ENCODE data around the gene MAML2.
A peak's percentile ranks its signal among the peaks of the same experiment; 100 is the strongest.

The MAML2 gene

GRCh38 chr11:96101146-96101545, 241.8 kb downstream of the MAML2 start:
- Histone ChIP-seq H3K4me3 (ENCODE audit: severe bottlenecking) (no peak overlapping the region), H3K27ac (ENCODE audit: poor library complexity, severe bottlenecking) (no peak overlapping the region), H3K9me3 (ENCODE audit: severe bottlenecking) (no peaks in the 10 kb centered on the region), H3K36me3 (ENCODE audit: low read depth) (no peaks in the 10 kb centered on the region), H3K27me3 (ENCODE audit: insufficient read depth, poor library complexity, severe bottlenecking) (no peaks in the 10 kb centered on the region), H3K4me1 (ENCODE audit: insufficient read depth, poor library complexity, severe bottlenecking) (peaks cover 35% of the 10 kb centered on the region)
- ATAC-seq (ENCODE audit: low read depth): no peak
- DNase-seq (ENCODE audit: low spot score): no peak
- TF ChIP-seq, protein P1, sequence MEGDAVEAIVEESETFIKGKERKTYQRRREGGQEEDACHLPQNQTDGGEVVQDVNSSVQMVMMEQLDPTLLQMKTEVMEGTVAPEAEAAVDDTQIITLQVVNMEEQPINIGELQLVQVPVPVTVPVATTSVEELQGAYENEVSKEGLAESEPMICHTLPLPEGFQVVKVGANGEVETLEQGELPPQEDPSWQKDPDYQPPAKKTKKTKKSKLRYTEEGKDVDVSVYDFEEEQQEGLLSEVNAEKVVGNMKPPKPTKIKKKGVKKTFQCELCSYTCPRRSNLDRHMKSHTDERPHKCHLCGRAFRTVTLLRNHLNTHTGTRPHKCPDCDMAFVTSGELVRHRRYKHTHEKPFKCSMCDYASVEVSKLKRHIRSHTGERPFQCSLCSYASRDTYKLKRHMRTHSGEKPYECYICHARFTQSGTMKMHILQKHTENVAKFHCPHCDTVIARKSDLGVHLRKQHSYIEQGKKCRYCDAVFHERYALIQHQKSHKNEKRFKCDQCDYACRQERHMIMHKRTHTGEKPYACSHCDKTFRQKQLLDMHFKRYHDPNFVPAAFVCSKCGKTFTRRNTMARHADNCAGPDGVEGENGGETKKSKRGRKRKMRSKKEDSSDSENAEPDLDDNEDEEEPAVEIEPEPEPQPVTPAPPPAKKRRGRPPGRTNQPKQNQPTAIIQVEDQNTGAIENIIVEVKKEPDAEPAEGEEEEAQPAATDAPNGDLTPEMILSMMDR (IDR thresholded peaks at IDR 0.05; ENCODE audit: poor library complexity, severe bottlenecking): no peak

- TF ChIP-seq, protein P1 (IDR thresholded peaks at IDR 0.05; ENCODE audit: poor library complexity, severe bottlenecking): no peak
- Histone ChIP-seq H3K4me1 (ENCODE audit: insufficient read depth, poor library complexity, severe bottlenecking) (peaks cover 45% of the 10 kb centered on the region), H3K27me3 (ENCODE audit: insufficient read depth, poor library complexity, severe bottlenecking) (no peaks in the 10 kb centered on the region), H3K9me3 (ENCODE audit: severe bottlenecking) (no peaks in the 10 kb centered on the region), H3K27ac (ENCODE audit: poor library complexity, severe bottlenecking) (peak overlapping the region; percentile 57), H3K36me3 (ENCODE audit: low read depth) (no peaks in the 10 kb centered on the region), H3K4me3 (ENCODE audit: severe bottlenecking) (no peak overlapping the region)
- DNase-seq (ENCODE audit: low spot score) (no peak), ATAC-seq (ENCODE audit: low read depth) (no peak; the same call in 2 of the 3 replicates)
These were observed 244.3 kb downstream of the MAML2 start for GRCh38 chr11:96098511-96099241.

DNA sequence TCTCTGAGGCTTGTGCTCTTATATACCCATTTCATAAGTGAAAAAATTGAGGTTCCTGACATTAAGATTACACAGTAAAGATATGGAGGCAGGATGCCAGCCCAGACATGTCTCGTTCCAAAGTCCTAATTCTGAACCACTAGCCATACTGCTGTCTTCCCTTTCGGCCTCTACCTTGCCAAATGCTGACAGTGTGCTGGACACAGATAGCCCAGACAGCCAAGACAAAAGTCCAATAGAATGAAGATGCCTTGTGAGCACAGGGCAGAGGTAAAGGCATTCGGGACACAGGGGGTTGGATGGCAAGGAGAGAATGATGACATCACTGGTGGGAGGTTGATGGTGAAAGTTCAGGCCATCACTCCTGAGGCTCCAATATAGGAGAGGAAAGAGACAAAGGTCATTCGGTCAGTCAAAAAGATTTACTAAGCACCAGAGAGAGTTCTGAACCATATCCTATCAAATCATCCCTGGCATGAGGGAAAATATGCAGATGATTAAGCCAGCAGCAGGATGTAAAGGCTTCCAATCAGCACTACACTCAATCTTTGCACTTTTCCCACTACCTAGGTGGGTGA, 245.1 kb downstream of the MAML2 start:
- Histone ChIP-seq H3K27ac (ENCODE audit: poor library complexity, severe bottlenecking) (peak overlapping the region; percentile 57), H3K4me1 (ENCODE audit: insufficient read depth, poor library complexity, severe bottlenecking) (peaks cover 44% of the 10 kb centered on the region), H3K9me3 (ENCODE audit: severe bottlenecking) (no peaks in the 10 kb centered on the region), H3K27me3 (ENCODE audit: insufficient read depth, poor library complexity, severe bottlenecking) (no peaks in the 10 kb centered on the region), H3K4me3 (ENCODE audit: severe bottlenecking) (no peak overlapping the region), H3K36me3 (ENCODE audit: low read depth) (no peaks in the 10 kb centered on the region)
- TF ChIP-seq, protein P1 (IDR thresholded peaks at IDR 0.05; ENCODE audit: poor library complexity, severe bottlenecking): no peak
- no peak for DNase-seq (ENCODE audit: low spot score)
- 0 out of 3 replicates have a peak, but pooled peaks have one; percentile 42 for ATAC-seq (ENCODE audit: low read depth)

DNA sequence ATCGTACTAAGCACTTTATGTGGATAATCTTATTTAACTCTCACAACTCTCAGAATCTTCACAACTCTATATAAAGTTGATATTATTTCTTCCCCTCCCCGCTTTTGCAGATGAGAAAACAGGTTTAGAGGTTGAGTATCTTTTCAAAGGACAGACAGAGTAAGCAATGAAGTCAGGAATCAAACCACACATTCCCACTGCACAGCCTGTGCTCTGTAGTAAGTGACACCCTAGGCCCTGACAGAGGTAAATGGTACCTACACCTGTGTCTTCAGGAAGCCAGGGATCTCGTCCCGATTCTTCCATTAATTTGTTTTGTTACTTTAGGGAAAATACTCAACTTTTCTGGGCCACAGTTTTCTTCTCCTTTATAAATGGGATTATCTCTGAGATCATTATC, 246.6 kb downstream of the MAML2 start:
- peak; percentile 7; the same call in 1 of the 3 replicates for ATAC-seq (ENCODE audit: low read depth)

More for the DNA sequence above, 246.6 kb downstream of the MAML2 start:
- peak overlapping the region; percentile 36 for H3K27ac ChIP-seq (ENCODE audit: poor library complexity, severe bottlenecking)
- DNase-seq (ENCODE audit: low spot score): no peak
- no peak overlapping the region for H3K4me3 ChIP-seq (ENCODE audit: severe bottlenecking)
- H3K9me3 ChIP-seq (ENCODE audit: severe bottlenecking): no peaks in the 10 kb centered on the region
- H3K4me1 ChIP-seq (ENCODE audit: insufficient read depth, poor library complexity, severe bottlenecking): peaks cover 36% of the 10 kb centered on the region
- no peaks in the 10 kb centered on the region for H3K36me3 ChIP-seq (ENCODE audit: low read depth)
- TF ChIP-seq, protein P1 (IDR thresholded peaks at IDR 0.05; ENCODE audit: poor library complexity, severe bottlenecking): no peak
- H3K27me3 ChIP-seq (ENCODE audit: insufficient read depth, poor library complexity, severe bottlenecking): no peaks in the 10 kb centered on the region

Measured in RWPE2 (cell line).